Inflammatory macrophage (primary cell): ENCODE measurements around the gene TXK.

Experiments used
- DNase-seq, 2 donors: peaks; one replicate each; pipeline ENCODE4 v3.0.0-alpha.2; 2020 to 2022

The TXK gene

DNA sequence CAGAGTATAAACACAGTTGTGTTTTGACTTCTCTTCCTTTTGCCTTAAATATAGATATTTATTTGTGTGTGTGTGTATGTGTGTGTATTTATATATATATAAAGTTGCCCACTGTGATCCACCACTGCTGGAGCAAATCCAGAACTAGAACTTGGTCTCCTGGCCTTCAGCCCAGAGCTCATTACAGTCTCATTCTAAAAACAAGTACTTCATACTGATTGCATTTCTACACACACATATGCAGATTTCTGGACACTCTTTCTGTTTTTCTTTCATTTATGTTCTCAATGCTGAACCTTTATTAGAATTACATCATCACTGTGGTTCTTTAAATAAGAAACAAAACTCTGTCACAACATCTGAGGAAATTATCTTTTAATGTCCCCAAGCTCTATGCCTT lies 381 bp downstream of the TXK start:
- no peak for DNase-seq

DNA sequence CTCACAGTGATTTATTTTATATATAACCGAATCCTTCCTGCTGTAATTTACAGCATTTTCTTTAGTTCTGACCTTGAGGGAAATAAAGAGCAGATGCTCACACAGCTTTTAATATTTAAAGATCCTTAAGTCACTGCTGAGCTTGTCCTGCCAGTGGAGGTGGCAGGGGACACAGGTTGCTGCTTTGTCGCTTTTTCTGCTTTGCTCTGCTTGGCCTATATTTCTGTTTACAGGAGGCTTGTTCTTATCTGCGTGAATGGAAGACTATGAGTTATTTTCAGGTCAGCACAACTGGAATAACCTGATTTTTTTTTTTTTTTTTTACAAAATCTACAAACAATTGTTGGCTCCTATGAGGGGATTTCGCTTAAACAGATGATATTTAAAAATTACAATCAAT lies 2.3 kb downstream of the TXK start:
- DNase-seq = no peak

DNA sequence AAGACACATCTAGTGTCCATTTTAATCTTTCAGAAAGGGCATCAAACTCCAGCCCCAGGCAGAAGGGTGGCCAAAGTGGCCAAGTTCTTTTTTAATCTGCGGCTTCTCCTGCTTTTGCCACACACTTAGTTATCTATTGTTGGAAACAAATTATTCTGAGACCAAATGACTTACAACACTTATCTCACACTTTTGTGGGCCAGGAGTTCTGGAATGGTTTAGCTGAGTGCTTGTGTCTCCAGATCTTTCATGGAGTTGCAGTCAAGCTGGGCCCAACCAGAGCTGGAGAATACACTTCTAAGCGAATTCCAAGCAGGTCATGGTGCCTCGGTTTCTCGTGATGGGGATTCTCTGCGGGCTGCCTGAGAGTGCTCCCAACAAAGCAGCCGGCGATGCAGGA lies 4.0 kb downstream of the TXK start:
- no peak for DNase-seq

DNA sequence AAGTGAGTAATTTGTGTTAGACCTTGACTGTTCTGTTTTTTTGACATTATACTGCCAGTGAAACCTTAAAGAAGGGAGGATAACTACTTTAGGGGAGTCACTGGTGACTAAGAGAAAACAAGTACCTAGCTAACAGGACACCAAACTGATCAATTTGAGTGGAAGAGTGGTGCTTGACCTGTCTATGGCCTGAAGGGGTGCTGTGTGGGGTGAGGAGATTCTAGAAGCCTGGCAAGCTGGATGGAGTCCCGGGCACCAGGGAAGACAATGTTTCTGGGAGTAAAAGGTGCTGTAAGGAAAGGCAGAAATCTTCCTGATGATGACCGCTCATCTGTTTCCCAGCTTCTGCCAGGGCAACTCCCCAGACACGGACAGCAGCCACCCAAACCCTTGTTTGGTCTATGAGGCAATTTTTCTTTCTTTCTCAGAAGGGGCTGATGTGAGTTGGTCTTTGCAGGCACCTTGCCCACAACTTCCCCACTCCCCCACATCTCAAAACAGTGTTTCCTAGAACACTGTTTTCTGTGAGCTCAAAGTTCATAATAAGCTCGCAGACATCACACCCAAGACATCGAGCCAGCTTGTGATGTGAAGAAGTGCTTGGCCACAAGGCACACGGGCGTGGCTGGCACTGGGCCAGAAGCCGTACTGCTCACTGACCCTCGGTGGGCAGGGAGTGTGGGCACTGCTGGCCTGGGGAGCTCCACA lies 4.6 kb downstream of the TXK start:
- peak; percentile 17 to 46 for DNase-seq

DNA sequence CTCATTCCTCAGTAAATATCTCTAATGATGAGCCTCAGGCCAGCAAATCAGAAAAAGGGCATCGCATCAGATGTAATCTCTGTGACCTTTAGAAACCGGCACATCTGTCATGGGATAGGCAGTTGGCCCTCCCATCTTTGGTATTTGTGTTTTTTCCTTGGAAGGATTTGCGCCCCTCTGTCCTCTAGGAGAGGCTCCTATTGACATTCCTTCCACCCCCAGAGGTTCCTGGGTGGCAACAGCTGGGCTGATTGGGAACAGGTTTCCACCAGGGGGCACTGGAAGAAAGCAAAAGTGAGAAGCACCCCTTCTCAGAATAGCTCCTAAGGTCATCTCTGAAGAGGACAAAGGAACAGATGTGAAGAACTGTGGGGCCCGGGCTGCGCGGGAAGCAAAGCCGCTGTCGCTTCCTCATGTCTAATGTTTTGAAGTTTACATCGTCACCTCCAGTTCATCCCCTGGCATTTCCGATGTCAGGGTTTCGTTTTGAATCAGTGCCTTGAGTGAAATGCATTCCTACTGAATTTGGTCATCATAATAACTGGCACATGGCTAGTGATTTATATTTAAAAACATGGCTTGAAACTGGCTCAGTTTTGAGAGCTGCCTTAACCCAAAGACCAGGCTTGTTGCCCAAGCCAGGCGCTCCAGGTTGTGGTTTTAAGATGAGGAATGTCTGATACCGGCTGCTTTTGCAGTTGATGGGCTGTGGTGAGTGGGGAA lies 6.2 kb downstream of the TXK start:
- DNase-seq = peak; percentile 54 to 69

DNA sequence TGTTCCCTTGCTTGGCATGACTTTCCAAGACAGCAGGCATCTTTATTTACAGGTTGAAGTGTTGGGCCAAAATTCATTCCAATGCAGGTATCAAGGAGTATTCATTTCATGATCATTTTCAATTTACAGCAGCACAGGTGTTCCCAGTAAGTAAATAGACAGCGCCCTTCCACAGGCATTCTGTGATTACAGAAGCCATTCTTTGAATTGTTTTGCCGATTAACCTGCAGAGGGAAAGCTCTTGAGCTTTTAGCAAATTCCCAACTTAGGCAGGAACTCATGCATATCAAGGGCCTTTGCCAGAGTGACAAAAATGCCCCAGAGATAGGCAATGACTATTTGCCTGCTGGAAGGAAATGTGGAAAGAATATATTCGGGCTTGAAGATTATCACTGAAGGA lies 6.8 kb downstream of the TXK start:
- DNase-seq = no peak

DNA sequence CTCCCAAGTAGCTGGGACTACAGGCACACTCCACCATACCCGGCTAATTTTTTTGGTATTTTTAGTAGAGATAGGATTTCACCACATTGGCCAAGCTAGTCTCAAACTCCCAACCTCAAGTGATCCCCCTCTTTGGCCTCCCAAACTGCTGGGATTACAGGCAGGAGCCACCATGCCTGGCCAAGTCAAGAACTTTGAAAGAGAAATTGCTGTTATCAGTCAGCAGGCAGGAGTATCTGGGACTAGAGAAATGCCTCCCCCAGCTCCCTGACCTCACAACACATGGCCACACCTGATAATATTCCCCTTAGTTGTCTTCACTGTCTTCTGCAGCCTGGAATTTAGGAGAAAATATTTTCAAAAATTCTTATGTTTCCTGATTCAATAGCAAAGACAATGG lies 7.4 kb downstream of the TXK start:
- no peak for DNase-seq

DNA sequence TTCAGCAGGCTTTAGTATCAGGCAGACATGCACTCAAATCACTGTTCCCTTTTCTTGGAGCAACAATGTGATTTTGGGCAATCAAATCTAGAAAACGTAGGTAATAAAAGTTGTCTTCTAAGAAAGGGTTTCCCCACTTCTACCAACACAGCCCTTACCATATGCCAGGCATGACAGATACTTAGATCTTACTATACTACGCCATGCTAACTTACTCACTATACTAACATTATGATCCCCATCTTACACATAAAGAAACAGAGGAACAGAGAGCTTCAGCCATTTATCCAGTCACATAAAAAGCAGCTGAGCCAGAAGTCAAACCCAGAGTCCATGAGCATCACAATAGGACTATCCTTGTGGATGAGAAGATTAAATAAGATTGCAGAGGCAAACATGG lies 9.2 kb downstream of the TXK start:
- no peak for DNase-seq

DNA sequence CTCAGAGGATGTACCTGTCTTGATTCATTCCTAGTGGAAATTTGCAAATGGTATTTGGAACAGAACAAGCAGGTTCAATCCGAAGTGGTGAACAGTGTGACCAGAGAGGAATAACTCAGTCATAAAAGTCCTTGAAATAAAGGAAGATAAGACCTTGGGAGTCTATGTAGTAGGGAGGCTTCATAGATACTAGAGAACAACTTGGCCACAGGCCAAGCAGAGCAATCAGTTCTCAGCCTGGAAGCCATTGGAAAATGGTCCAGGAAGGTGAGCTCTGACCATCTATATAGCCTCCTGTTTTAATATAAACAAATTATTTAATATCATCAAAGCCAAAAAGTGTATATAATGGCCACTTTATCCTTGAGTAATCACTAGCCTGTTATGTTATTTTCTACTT lies 11.3 kb downstream of the TXK start:
- no peak for DNase-seq

DNA sequence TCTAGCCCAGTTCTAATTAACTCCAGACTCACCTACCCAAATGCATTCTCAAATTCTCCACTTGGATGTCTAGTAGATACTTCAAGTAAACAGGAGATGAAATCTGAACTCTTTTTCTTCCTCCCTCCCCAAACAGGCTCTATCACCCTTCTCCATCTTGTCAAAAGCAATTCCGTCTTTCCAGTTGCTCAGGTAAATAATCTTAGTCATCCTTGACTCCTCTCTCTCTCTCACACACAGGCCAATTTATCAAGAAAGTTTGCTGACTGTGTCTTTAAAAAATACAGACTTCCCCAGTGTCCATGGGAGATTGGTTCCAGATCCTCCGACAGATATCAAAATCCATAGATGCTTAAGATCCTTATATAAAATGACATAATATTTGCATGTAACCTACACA lies 12.9 kb downstream of the TXK start:
- DNase-seq = no peak

DNA sequence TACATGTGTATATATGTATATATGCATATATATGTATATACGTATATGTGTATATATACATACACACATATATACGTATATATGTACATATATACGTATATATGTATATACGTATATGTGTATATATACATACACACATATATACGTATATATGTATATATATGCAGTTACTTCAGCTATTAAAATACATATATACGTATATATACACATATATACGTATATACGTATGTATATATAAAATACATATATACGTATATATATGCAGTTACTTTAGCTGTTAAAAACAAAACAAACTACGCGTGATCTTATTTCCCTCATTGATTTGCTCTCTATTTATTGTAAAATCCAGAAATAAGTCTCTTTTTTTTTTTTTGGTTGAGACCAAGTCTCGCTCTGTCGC lies 13.9 kb downstream of the TXK start:
- no peak for DNase-seq

DNA sequence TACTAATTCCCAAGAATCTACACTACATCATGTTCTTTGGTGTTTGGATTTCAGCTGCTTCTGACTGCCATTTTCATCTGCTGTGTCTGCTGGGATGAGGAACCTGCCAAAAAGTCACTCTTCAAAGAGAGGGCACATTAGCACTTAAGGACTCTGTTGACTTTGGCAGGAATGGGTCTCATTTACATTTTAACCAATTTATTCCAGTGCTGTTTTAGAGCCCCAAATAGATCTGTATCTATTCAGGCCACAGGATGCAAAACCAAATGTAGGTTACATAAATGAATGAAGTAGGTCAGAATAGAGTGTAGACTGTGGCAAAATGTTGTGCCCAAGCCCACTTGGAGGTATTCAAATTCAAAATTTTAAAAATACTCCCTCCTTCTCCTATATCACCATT lies 14.4 kb downstream of the TXK start:
- no peak for DNase-seq

DNA sequence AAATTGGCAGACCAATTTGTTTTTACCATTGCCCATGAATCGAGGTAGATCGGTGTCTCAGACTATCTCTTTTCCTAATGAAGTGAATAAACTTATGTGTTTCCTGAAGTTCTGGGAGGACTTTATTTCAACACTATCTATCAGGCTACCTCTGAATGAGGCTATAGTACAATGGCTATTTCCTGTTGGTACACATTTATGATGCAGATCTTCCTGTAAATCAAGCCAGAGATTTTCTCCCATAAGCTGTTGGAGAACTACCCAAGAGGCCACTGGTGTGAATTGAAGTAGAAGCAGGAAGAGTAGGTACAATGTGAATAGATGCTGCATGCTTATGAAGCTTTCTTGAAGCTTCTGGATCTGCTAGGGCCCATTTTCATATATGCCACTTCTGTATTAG lies 16.0 kb downstream of the TXK start:
- no peak for DNase-seq

DNA sequence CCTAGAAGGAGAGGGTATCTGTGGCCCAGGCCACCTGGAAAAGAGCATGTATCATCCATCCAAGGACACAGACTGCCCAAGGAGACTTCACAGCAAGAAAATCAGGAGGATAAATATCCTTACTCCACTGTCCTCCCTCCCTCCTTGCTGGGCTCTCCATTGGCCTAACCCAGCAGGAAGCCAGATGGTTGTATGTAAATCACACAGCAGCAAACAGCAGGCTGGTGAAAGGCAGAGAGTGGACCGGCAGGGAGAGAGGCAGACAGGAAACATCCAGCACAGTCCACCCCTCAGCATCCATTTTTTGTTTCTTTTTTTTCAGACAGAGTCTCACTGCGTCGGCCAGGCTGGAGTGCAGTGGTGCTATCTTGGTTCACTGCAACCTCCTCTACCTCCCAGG lies 17.5 kb downstream of the TXK start:
- no peak for DNase-seq

DNA sequence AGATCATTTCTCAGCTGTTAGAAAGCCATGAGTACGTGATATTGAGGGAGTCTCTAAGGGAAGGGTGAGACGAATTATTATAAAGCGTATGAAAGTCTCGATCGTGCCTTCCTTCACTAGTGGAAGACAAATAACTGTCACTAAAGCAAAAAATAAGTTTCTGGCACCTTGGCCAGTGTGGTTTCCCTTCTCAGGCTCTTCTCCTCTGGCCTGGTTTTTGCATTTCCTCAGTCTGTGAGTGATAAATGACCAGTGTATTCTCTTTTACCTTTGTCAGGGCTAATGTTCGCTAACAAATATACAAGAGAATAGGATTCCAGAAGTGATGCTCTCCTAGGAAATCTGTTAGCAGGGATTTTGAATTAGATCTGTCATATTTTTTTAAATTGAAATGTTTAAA lies 19.6 kb downstream of the TXK start:
- no peak for DNase-seq

DNA sequence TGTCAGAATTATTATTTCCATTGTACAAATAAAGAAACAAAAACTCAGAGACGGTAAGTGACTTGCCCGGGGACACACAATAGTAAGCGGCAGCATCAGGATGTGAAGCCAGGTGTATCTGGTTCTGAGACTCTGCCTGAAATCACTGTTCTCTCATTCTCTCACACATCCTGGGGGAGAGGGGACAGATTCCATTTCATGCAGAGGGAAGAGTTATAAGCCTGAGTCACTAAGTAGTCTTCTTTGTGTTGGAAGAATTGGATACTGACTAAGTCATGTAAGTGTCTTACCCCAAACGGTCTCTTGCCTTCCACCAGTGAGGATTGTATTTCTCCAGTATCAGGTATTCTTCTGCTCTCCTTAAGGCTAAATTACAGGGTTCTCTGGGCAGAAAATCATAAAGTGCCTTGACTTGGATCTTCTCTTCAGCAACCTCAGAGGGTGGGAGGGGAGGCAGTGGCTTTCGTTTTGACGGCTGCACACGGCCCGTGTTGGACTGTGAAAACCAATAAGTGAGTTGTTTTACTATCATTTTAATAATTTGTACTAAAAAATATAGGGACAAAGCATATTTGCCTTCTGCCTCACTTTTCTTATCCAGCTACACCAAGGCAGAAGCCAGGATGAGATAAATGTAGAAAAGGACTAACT lies 21.9 kb downstream of the TXK start:
- DNase-seq = no peak

DNA sequence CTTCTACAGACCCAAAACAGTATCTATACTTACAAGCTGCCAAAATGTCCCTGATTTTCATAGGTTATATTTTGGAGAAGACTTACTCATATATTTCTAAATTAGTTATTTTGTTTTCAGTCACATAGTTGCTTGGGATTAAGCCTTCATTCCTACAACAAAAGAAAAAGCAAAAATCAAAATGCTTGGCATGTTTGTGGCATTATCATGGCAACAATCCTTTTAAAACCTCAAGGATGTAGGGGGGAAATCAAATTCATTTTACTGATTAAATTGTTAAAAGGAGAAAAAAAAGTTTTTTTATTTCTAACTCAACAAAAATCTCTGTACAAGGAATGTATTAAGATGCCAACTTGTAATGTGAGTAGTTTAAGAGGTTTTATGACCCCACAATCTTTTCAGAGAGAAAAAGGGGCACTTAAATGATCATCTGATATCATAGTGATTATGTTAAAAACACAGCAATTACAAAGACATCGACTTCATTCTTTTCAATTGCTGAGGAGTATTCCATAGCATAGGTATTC lies 23.5 kb downstream of the TXK start:
- DNase-seq = no peak

DNA sequence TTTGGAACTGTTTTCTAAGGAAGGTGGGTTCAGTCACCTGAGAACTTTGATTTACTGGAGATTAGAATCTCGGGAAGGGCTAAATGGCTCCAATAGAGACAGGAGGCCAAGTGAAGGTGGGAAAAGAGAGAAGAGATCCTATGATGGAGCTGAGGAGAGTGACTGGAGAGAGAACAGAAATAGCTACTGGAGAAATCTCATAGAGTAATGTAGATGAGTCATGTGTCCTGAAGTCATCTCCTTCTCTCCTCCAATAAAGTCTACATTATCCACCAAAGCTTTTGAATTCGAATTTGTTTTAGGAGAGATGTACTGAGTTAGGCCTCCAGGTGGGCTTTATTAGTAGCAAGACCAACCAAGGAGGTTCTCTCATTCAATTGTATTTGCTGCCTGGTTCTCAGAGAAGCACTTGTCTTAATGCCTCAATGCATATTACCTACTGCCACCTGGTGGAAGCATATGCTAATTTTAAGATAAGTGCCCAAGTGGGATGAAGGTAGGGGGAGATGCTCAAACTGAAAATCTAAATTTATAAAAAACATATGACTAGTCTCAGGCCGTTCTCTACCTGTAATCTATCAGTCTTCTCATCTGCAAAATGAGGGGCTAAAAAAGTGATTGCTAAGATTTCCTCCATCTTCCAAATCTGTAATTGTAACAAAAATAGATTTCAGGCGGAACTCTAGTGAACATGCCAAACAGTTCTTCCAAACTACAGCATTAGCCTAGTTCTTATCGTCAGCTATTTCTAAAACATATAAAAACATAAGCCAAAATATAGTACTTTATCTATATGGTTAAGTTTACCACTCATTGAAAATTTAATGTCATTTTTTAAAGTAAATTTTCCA lies 24.4 kb downstream of the TXK start:
- peak in 1 of 2 donors; percentile 8 for DNase-seq

DNA sequence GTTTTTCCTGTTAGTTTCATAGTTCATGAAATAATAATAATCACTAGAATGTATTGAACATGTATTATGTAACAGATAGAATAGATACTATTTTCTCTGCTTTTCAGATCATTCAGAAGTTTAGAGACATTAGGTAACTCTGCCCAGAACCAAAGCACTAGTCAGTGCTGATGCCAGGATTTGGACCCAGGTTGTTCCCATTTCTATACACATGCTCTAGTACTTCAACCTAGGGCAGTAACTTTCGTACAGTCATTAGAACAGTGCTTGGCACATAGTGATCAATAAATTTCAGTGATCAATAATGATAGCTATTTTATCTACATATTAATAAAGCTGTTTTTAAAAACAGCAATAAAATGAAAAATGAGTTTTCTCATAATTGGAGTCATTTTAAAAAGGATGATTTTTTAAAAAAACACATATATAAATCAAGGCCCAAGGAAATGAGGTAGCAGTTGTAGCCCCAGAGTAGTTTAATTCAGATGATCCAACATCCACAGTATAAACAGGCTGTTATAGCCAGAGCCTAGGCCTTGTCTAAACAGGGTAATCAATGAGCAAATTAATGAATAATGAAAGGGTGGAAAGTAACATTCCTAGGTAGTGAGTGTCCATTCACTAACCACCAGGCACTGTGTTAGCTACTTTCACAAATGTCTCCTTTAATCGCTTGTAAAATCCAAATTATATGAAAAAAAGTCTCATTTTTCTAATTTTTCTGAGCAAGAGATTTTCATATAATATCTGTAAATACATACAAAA lies 25.6 kb downstream of the TXK start:
- no peak for DNase-seq

DNA sequence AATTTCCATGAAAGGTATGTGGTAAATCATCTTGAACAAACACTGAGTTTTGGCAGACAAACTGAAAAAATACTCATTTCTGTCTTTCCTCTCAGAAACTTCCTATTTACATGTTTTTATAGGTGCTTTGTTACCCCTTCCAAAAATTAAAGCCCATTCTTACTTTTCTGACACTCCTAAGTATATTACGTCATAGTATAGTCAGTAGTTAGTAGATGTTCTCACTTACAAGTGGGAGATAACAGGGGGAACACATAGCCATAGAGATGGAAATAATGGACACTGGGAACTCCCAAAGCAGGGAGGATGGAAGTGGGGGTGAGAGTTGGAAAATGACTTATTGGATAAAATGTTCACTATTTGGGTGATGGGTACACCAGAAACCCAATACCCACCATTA lies 28.8 kb downstream of the TXK start:
- DNase-seq = no peak

DNA sequence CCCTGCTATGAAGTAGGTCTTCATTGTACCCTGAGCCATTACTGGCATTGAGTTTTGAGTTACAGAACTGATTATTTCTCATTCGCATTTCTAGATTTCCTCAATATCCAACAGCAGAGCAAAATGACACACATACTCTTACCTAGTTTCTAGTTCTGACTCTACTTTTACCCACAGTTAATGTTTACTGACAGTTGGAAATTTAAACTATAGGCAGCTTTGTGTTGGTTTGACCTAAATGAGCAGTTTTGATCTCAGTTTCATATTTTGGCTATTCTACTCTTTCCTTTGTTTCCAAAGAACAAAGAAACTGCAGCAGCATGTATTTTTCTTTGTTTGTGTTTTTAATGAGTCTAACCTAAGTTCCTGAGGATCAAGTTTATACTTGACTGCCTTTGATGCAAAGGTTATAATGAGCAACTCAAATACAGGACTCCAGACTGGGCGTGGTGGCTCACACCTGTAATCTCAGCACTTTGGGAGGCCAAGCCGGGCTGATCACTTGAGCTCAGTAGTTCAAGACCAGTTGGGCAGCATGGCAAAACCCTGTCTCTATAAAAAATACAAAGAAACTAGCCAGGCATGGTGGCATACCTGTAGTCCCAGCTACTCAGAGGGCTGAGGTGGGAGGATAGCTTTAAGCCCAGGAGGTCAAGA lies 30.4 kb downstream of the TXK start:
- DNase-seq = no peak

DNA sequence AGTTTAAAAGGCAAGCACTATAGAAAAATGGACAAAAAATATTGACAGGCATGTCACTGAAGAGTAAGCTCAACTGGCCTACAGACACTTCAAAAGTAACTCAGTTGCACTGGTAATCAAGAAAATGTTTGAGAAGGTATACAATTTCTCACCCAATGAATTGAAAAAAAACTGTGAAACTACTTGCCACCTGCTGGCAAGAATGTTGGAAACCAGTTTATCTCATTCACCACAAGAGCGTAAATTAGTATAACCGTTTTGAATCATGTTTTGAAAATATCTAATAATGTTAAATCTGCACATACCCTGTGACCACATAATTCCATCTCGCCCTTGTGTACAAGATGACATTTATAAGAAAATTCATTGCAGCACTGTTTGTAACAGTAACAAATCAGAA lies 31.7 kb downstream of the TXK start:
- no peak for DNase-seq
